Dermis blood vessel endothelial cell (primary cell): Measurements from ENCODE around the gene CREB1. TPM values are rescaled to one million over a fixed set of nuclear protein-coding genes. Genes with fewer than 3 reads are reported as not detected.

ENCODE experiments used
- DNase-seq: peaks from one replicate; pipeline ENCODE4 v3.0.0; 2010
- total RNA-seq: library from RNA; depleted of rRNA; stranded (reverse); fragments of >200 nt; gene quantifications from 2 replicates; pipeline ENCODE4 v1.2.3, GENCODE V29; 2014

Gene CREB1
- total RNA-seq, 1 donor from 2014 or later, result 56.2 TPM

- DNase-seq, result no peak
Measured at GRCh38 chr2:207543272-207543671, 13.5 kb downstream of the CREB1 start.

- DNase-seq, result no peak
Measured at GRCh38 chr2:207546822-207547221, 17.1 kb downstream of the CREB1 start.

GRCh38 chr2:207549145-207549544 is 19.4 kb downstream of the CREB1 start:
- DNase-seq, result no peak

GRCh38 chr2:207558079-207558491 is 28.3 kb downstream of the CREB1 start:
- peak; percentile 22 for DNase-seq

GRCh38 chr2:207561386-207562080 is 31.8 kb downstream of the CREB1 start:
- peak; percentile 70 for DNase-seq

- no peak for DNase-seq
Measured at GRCh38 chr2:207565736-207566500, 36.2 kb downstream of the CREB1 start.

- no peak for DNase-seq
Measured at GRCh38 chr2:207567671-207568070, 37.9 kb downstream of the CREB1 start.

GRCh38 chr2:207571370-207571769 is 41.6 kb downstream of the CREB1 start:
- no peak for DNase-seq

GRCh38 chr2:207584952-207585351 is 55.2 kb downstream of the CREB1 start:
- DNase-seq, result no peak

GRCh38 chr2:207587305-207587704 is 57.5 kb downstream of the CREB1 start:
- no peak for DNase-seq

GRCh38 chr2:207589143-207589542 is 59.4 kb downstream of the CREB1 start:
- no peak for DNase-seq

GRCh38 chr2:207593277-207593676 is 63.5 kb downstream of the CREB1 start:
- no peak for DNase-seq

GRCh38 chr2:207594264-207594663 is 64.5 kb downstream of the CREB1 start:
- DNase-seq, result no peak

- no peak for DNase-seq
Measured at GRCh38 chr2:207594731-207595130, 65.0 kb downstream of the CREB1 start.

- DNase-seq, result no peak
Measured at GRCh38 chr2:207599636-207600035, 69.9 kb downstream of the CREB1 start.

GRCh38 chr2:207600231-207600630 is 70.5 kb downstream of the CREB1 start:
- DNase-seq, result no peak

GRCh38 chr2:207601774-207602173 is 72.0 kb downstream of the CREB1 start:
- no peak for DNase-seq

- no peak for DNase-seq
Measured at GRCh38 chr2:207603486-207603885, 73.7 kb downstream of the CREB1 start.

- DNase-seq, result no peak
Measured at GRCh38 chr2:207606399-207606798, 76.6 kb downstream of the CREB1 start.

- DNase-seq, result no peak
Measured at GRCh38 chr2:207606829-207607228, 77.1 kb downstream of the CREB1 start.

GRCh38 chr2:207612714-207613113 is 83.0 kb downstream of the CREB1 start:
- DNase-seq, result no peak

GRCh38 chr2:207614824-207615223 is 85.1 kb downstream of the CREB1 start:
- DNase-seq, result no peak

GRCh38 chr2:207616185-207616584 is 86.4 kb downstream of the CREB1 start:
- DNase-seq, result peak; percentile 27

- DNase-seq, result peak; percentile 88
Measured at GRCh38 chr2:207617011-207617671, 87.4 kb downstream of the CREB1 start.
